ENCODE results near the gene NBAS.
"Not testable (repeated sequence)": the region's sequence is repeated elsewhere in the genome, so short reads cannot be mapped to it uniquely, and the experiment has no call there.

NBAS gene

GRCh38 chr2:15258385-15258784 lies 302.7 kb downstream of the NBAS start:
- H3K18ac ChIP-seq (ENCODE audit: low read depth in 1 of 2, low read length in 2 of 2); H3K27ac ChIP-seq (ENCODE audit: low read length, poor library complexity, severe bottlenecking); DNase-seq; H2AK5ac ChIP-seq (ENCODE audit: low read length, severe bottlenecking); H2BK120ac ChIP-seq (ENCODE audit: low read depth, low read length); H3K4ac ChIP-seq (ENCODE audit: low read depth in 1 of 2, low read length in 2 of 2); H3K79me1 ChIP-seq (replicated peaks; ENCODE audit: low read length, poor library complexity, severe bottlenecking); H3K23ac ChIP-seq (ENCODE audit: low read length in 2 of 2); H4K8ac ChIP-seq (ENCODE audit: low read length); H2BK5ac ChIP-seq (ENCODE audit: low read depth, low read length, poor library complexity, severe bottlenecking); H3K14ac ChIP-seq (ENCODE audit: low read length in 2 of 2); H3K9ac ChIP-seq (ENCODE audit: low read length); H2BK12ac ChIP-seq (ENCODE audit: low read length in 2 of 2); H2BK15ac ChIP-seq (ENCODE audit: low read depth, poor library complexity, severe bottlenecking); H3K4me2 ChIP-seq (ENCODE audit: low read length, poor library complexity, severe bottlenecking); H3K4me1 ChIP-seq (ENCODE audit: control insufficient read depth, insufficient read depth, low read depth, low read length); H3K4me3 ChIP-seq (ENCODE audit: insufficient read depth in 1 of 2, low read depth in 1 of 2, low read length in 2 of 2); H2AFZ ChIP-seq (ENCODE audit: low read depth, low read length); H3K9me3 ChIP-seq (ENCODE audit: control insufficient read depth, low read length); H3K27me3 ChIP-seq (ENCODE audit: control insufficient read depth in 1 of 2, insufficient read depth in 1 of 2, low read length in 2 of 2); H4K91ac ChIP-seq (ENCODE audit: low read length); H3K36me3 ChIP-seq (ENCODE audit: control insufficient read depth in 1 of 2, insufficient read depth in 2 of 2, low read depth in 1 of 2, low read length in 2 of 2): not testable (repeated sequence)
- WGBS: 97% methylated on average over 6 of the region's 7 CpGs

GRCh38 chr2:15253835-15254286 lies 307.3 kb downstream of the NBAS start:
- peaks cover under 1% of the 10 kb centered on the region for H3K9me3 ChIP-seq (ENCODE audit: control insufficient read depth, low read length)
- H3K14ac ChIP-seq (ENCODE audit: low read length in 2 of 2): no peak overlapping the region
- H3K79me1 ChIP-seq (replicated peaks; ENCODE audit: low read length, poor library complexity, severe bottlenecking): no peaks in the 10 kb centered on the region
- no peak overlapping the region for H2BK120ac ChIP-seq (ENCODE audit: low read depth, low read length)
- no peak overlapping the region for H2AFZ ChIP-seq (ENCODE audit: low read depth, low read length)
- no peak overlapping the region for H2BK5ac ChIP-seq (ENCODE audit: low read depth, low read length, poor library complexity, severe bottlenecking)
- H2BK15ac ChIP-seq (ENCODE audit: low read depth, poor library complexity, severe bottlenecking): no peak overlapping the region
- H2AK5ac ChIP-seq (ENCODE audit: low read length, severe bottlenecking): no peak overlapping the region
- H4K91ac ChIP-seq (ENCODE audit: low read length): no peak overlapping the region
- no peaks in the 10 kb centered on the region for H3K27me3 ChIP-seq (ENCODE audit: control insufficient read depth in 1 of 2, insufficient read depth in 1 of 2, low read length in 2 of 2)
- H3K4me1 ChIP-seq (ENCODE audit: control insufficient read depth, insufficient read depth, low read depth, low read length): no peaks in the 10 kb centered on the region
- H3K4me2 ChIP-seq (ENCODE audit: low read length, poor library complexity, severe bottlenecking): no peak overlapping the region
- H4K8ac ChIP-seq (ENCODE audit: low read length): no peak overlapping the region
- no peak for DNase-seq
- 87% methylated on average over 2 of the region's 3 CpGs for WGBS
- H3K36me3 ChIP-seq (ENCODE audit: control insufficient read depth in 1 of 2, insufficient read depth in 2 of 2, low read depth in 1 of 2, low read length in 2 of 2): peaks cover 0 to 4% of the 10 kb centered on the region in 2 experiments
- H3K23ac ChIP-seq (ENCODE audit: low read length in 2 of 2): no peak overlapping the region
- no peak overlapping the region for H3K9ac ChIP-seq (ENCODE audit: low read length)
- H2BK12ac ChIP-seq (ENCODE audit: low read length in 2 of 2): no peak overlapping the region
- no peak overlapping the region for H3K4ac ChIP-seq (ENCODE audit: low read depth in 1 of 2, low read length in 2 of 2)
- no peak overlapping the region for H3K18ac ChIP-seq (ENCODE audit: low read depth in 1 of 2, low read length in 2 of 2)
- no peak overlapping the region for H3K27ac ChIP-seq (ENCODE audit: low read length, poor library complexity, severe bottlenecking)
- H3K4me3 ChIP-seq (ENCODE audit: insufficient read depth in 1 of 2, low read depth in 1 of 2, low read length in 2 of 2): no peak overlapping the region

GRCh38 chr2:15253247-15253646 lies 307.9 kb downstream of the NBAS start:
- 96% methylated on average over 2 of the region's 2 CpGs for WGBS
- Histone ChIP-seq H3K4me3 (ENCODE audit: insufficient read depth in 1 of 2, low read depth in 1 of 2, low read length in 2 of 2) (no peak overlapping the region), H3K9me3 (ENCODE audit: control insufficient read depth, low read length) (no peaks in the 10 kb centered on the region), H2AFZ (ENCODE audit: low read depth, low read length) (no peak overlapping the region), H2AK5ac (ENCODE audit: low read length, severe bottlenecking) (no peak overlapping the region), H4K91ac (ENCODE audit: low read length) (no peak overlapping the region), H3K79me1 (replicated peaks; ENCODE audit: low read length, poor library complexity, severe bottlenecking) (no peaks in the 10 kb centered on the region), H3K36me3 (ENCODE audit: control insufficient read depth in 1 of 2, insufficient read depth in 2 of 2, low read depth in 1 of 2, low read length in 2 of 2) (peaks cover 0 to 4% of the 10 kb centered on the region in 2 experiments), H3K14ac (ENCODE audit: low read length in 2 of 2) (no peak overlapping the region), H3K23ac (ENCODE audit: low read length in 2 of 2) (no peak overlapping the region), H3K4ac (ENCODE audit: low read depth in 1 of 2, low read length in 2 of 2) (no peak overlapping the region), H2BK5ac (ENCODE audit: low read depth, low read length, poor library complexity, severe bottlenecking) (no peak overlapping the region), H3K9ac (ENCODE audit: low read length) (no peak overlapping the region), H3K4me2 (ENCODE audit: low read length, poor library complexity, severe bottlenecking) (no peak overlapping the region), H3K4me1 (ENCODE audit: control insufficient read depth, insufficient read depth, low read depth, low read length) (no peaks in the 10 kb centered on the region), H4K8ac (ENCODE audit: low read length) (no peak overlapping the region), H3K27me3 (ENCODE audit: control insufficient read depth in 1 of 2, insufficient read depth in 1 of 2, low read length in 2 of 2) (no peaks in the 10 kb centered on the region), H2BK12ac (ENCODE audit: low read length in 2 of 2) (no peak overlapping the region), H2BK120ac (ENCODE audit: low read depth, low read length) (no peak overlapping the region), H3K18ac (ENCODE audit: low read depth in 1 of 2, low read length in 2 of 2) (no peak overlapping the region), H2BK15ac (ENCODE audit: low read depth, poor library complexity, severe bottlenecking) (no peak overlapping the region), H3K27ac (ENCODE audit: low read length, poor library complexity, severe bottlenecking) (no peak overlapping the region)
- no peak for DNase-seq

- no peak overlapping the region for H3K14ac ChIP-seq (ENCODE audit: low read length in 2 of 2)
- H3K4ac ChIP-seq (ENCODE audit: low read depth in 1 of 2, low read length in 2 of 2): no peak overlapping the region
- no peak overlapping the region for H3K27ac ChIP-seq (ENCODE audit: low read length, poor library complexity, severe bottlenecking)
- peaks cover 0 to 4% of the 10 kb centered on the region in 2 experiments for H3K36me3 ChIP-seq (ENCODE audit: control insufficient read depth in 1 of 2, insufficient read depth in 2 of 2, low read depth in 1 of 2, low read length in 2 of 2)
- H2BK5ac ChIP-seq (ENCODE audit: low read depth, low read length, poor library complexity, severe bottlenecking): no peak overlapping the region
- H3K4me2 ChIP-seq (ENCODE audit: low read length, poor library complexity, severe bottlenecking): no peak overlapping the region
- H3K27me3 ChIP-seq (ENCODE audit: control insufficient read depth in 1 of 2, insufficient read depth in 1 of 2, low read length in 2 of 2): no peaks in the 10 kb centered on the region
- H3K79me1 ChIP-seq (replicated peaks; ENCODE audit: low read length, poor library complexity, severe bottlenecking): peaks cover 2% of the 10 kb centered on the region
- H4K91ac ChIP-seq (ENCODE audit: low read length): no peak overlapping the region
- WGBS: 93% methylated on average over 3 of the region's 3 CpGs
- H3K9me3 ChIP-seq (ENCODE audit: control insufficient read depth, low read length): no peaks in the 10 kb centered on the region
- H2BK12ac ChIP-seq (ENCODE audit: low read length in 2 of 2): no peak overlapping the region
- no peak overlapping the region for H3K18ac ChIP-seq (ENCODE audit: low read depth in 1 of 2, low read length in 2 of 2)
- no peak overlapping the region for H2AFZ ChIP-seq (ENCODE audit: low read depth, low read length)
- H2BK15ac ChIP-seq (ENCODE audit: low read depth, poor library complexity, severe bottlenecking): no peak overlapping the region
- no peak overlapping the region for H3K23ac ChIP-seq (ENCODE audit: low read length in 2 of 2)
- no peak overlapping the region for H2AK5ac ChIP-seq (ENCODE audit: low read length, severe bottlenecking)
- no peak overlapping the region for H3K4me3 ChIP-seq (ENCODE audit: insufficient read depth in 1 of 2, low read depth in 1 of 2, low read length in 2 of 2)
- no peaks in the 10 kb centered on the region for H3K4me1 ChIP-seq (ENCODE audit: control insufficient read depth, insufficient read depth, low read depth, low read length)
- no peak overlapping the region for H4K8ac ChIP-seq (ENCODE audit: low read length)
- DNase-seq: no peak
- H3K9ac ChIP-seq (ENCODE audit: low read length): no peak overlapping the region
- H2BK120ac ChIP-seq (ENCODE audit: low read depth, low read length): no peak overlapping the region
These were observed 309.4 kb downstream of the NBAS start for GRCh38 chr2:15251753-15252152.
